H1 (cell line): ENCODE data around the gene RPL39L. TPM values are rescaled to one million over a fixed set of nuclear protein-coding genes. Genes with fewer than 3 reads are reported as not detected.

Experiments used
- CTCF ChIA-PET: fragments of 300-600 bp; sonication (Branson Sonifier 250); formaldehyde crosslinking; loops from one replicate; lab custom pipeline; 2021; ENCODE audit not compliant: partially characterized antibody; lab: Charles Lee
- POLR2A ChIA-PET: fragments of 300-600 bp; sonication (Branson Sonifier 250); formaldehyde crosslinking; loops from one replicate; lab custom pipeline; 2021; ENCODE audit warnings: inconsistent platforms; ENCODE audit not compliant: partially characterized antibody; lab: Charles Lee
- DNase-seq, 2 experiments: peaks; one replicate each; pipeline versions ENCODE4 v3.0.0 to v3.0.0-alpha.2; 2010 to 2022; ENCODE audit warnings: low spot score in 2 of 2, low read depth in 1 of 2, mixed read lengths in 1 of 2
- FAIRE-seq: peaks from 2 replicates; lab custom pipeline; 2011; peaks lifted over from hg19 to GRCh38; lab: Jason Lieb, UNC
- H2AFZ ChIP-seq: 2 replicates; pipeline ENCODE4 v1.8.1; 2012; ENCODE audit warnings: low read length, inconsistent platforms
- H2AK5ac ChIP-seq: 2 replicates; pipeline ENCODE4 v1.6.1; 2013; ENCODE audit warnings: low read depth, low read length
- H2BK120ac ChIP-seq: replicated peaks from 2 replicates; pipeline ENCODE3; 2013; ENCODE audit warnings: low read depth, low read length, inconsistent platforms
- H2BK12ac ChIP-seq: 2 replicates; pipeline ENCODE4 v1.6.1; 2013; ENCODE audit warnings: low read depth, low read length
- H2BK15ac ChIP-seq: 2 replicates; pipeline ENCODE4 v1.6.1; 2013; ENCODE audit warnings: low read length
- H2BK20ac ChIP-seq: 2 replicates; pipeline ENCODE4 v1.6.1; 2013; ENCODE audit warnings: low read length
- H2BK5ac ChIP-seq: 2 replicates; pipeline ENCODE4 v1.6.1; 2013; ENCODE audit warnings: low read depth, low read length
- H3K14ac ChIP-seq: 2 replicates; pipeline ENCODE4 v1.6.1; 2013; ENCODE audit warnings: inconsistent platforms; ENCODE audit not compliant: insufficient read length
- H3K18ac ChIP-seq: 2 replicates; pipeline ENCODE4 v1.6.1; 2013; ENCODE audit warnings: low read length; ENCODE audit errors: extremely low read depth
- H3K23ac ChIP-seq: 2 replicates; pipeline ENCODE4 v1.6.1; 2013; ENCODE audit warnings: inconsistent platforms; ENCODE audit not compliant: insufficient read length
- H3K23me2 ChIP-seq: 2 replicates; pipeline ENCODE4 v1.6.1; 2013; ENCODE audit warnings: low read depth, low read length
- H3K27ac ChIP-seq: 2 replicates; pipeline ENCODE4 v1.6.1; 2011; ENCODE audit warnings: low read depth, low read length, inconsistent platforms
- H3K27me3 ChIP-seq, 4 experiments: replicated peaks in 1 of 4; 1 replicate in 1 of 4; 2 replicates in 3 of 4; pipeline versions ENCODE4 v1.6.1 to v1.8.1; 2011 to 2013; ENCODE audit warnings: low read length in 3 of 4, mild to moderate bottlenecking in 3 of 4, inconsistent platforms in 2 of 4, mixed read lengths in 2 of 4, moderate library complexity in 1 of 4; ENCODE audit not compliant: control insufficient read depth in 3 of 4, insufficient read depth in 3 of 4; ENCODE audit errors: extremely low read depth in 1 of 4
- H3K36me3 ChIP-seq, 4 experiments: 2 replicates each; pipeline versions ENCODE4 v1.6.1 to v1.8.1; 2011 to 2013; ENCODE audit warnings: mild to moderate bottlenecking in 4 of 4, low read length in 3 of 4, moderate library complexity in 2 of 4, control low read depth in 1 of 4, inconsistent platforms in 1 of 4; ENCODE audit not compliant: insufficient read depth in 4 of 4, control insufficient read depth in 2 of 4
- H3K4ac ChIP-seq: replicated peaks from 2 replicates; pipeline ENCODE3; 2013; ENCODE audit warnings: low read length, low read depth, mixed read lengths, inconsistent platforms; ENCODE audit not compliant: insufficient read length
- H3K4me1 ChIP-seq, 4 experiments: replicated peaks in 1 of 4; 1 replicate in 1 of 4; 2 replicates in 3 of 4; pipeline versions ENCODE4 v1.6.1 to v1.8.1; 2011 to 2013; ENCODE audit warnings: low read length in 3 of 4, inconsistent platforms in 2 of 4, mixed read lengths in 1 of 4; ENCODE audit not compliant: insufficient read depth in 4 of 4, control insufficient read depth in 3 of 4
- H3K4me2 ChIP-seq, 2 experiments: 2 replicates each; pipeline versions ENCODE4 v1.6.1 to v1.8.1; 2011 to 2013; ENCODE audit warnings: low read depth in 2 of 2, low read length in 2 of 2, control low read depth in 1 of 2, inconsistent platforms in 1 of 2, mild to moderate bottlenecking in 1 of 2; ENCODE audit not compliant: insufficient read depth in 1 of 2
- H3K4me3 ChIP-seq, 4 experiments: fragments of 200-600, 300-600 bp in 1 of 4; sonication (generic), shearing (Covaris generic), sonication (Bioruptor Twin) in 1 of 4; 2 replicates each; pipeline versions ENCODE4 v1.5.1 to v1.8.1; 2011 to 2016; ENCODE audit warnings: low read length in 4 of 4, low read depth in 3 of 4, control low read depth in 2 of 4, inconsistent platforms in 2 of 4, mild to moderate bottlenecking in 2 of 4, mixed read lengths in 1 of 4, moderate library complexity in 1 of 4; ENCODE audit not compliant: insufficient read depth in 2 of 4; ENCODE audit errors: extremely low read depth in 1 of 4
- H3K56ac ChIP-seq: replicated peaks from 2 replicates; pipeline ENCODE3; 2013; ENCODE audit warnings: low read depth, mild to moderate bottlenecking, mixed read lengths, low read length, inconsistent platforms; ENCODE audit not compliant: insufficient read length
- H3K79me1 ChIP-seq: 2 replicates; pipeline ENCODE4 v1.6.1; 2013; ENCODE audit warnings: low read depth, low read length, control low read depth
- H3K79me2 ChIP-seq, 2 experiments: 2 replicates each; pipeline versions ENCODE4 v1.6.1 to v1.8.1; 2012 to 2013; ENCODE audit warnings: low read length in 2 of 2, mild to moderate bottlenecking in 2 of 2, inconsistent platforms in 1 of 2; ENCODE audit not compliant: insufficient read depth in 2 of 2, control insufficient read depth in 1 of 2
- H3K9ac ChIP-seq, 4 experiments: replicated peaks in 1 of 4; 1 replicate in 1 of 4; 2 replicates in 3 of 4; pipeline versions ENCODE4 v1.6.1 to v1.8.1; 2011 to 2013; ENCODE audit warnings: low read depth in 3 of 4, low read length in 3 of 4, control low read depth in 2 of 4, mild to moderate bottlenecking in 2 of 4, moderate library complexity in 2 of 4, inconsistent platforms in 1 of 4; ENCODE audit errors: extremely low read depth in 1 of 4
- H3K9me3 ChIP-seq, 2 experiments: 2 replicates each; pipeline versions ENCODE4 v1.6.1 to v1.8.1; 2012 to 2013; ENCODE audit warnings: mild to moderate bottlenecking in 2 of 2, moderate library complexity in 2 of 2, control low read depth in 1 of 2, inconsistent platforms in 1 of 2, low read depth in 1 of 2, low read length in 1 of 2, mixed read lengths in 1 of 2; ENCODE audit not compliant: insufficient read depth in 2 of 2
- H4K20me1 ChIP-seq, 2 experiments: replicated peaks in 1 of 2; 2 replicates each; pipeline versions ENCODE3 to v1.8.1; 2011 to 2013; ENCODE audit warnings: inconsistent platforms in 2 of 2, low read length in 2 of 2, mild to moderate bottlenecking in 1 of 2; ENCODE audit not compliant: insufficient read depth in 2 of 2, control insufficient read depth in 1 of 2
- H4K5ac ChIP-seq: 2 replicates; pipeline ENCODE4 v1.6.1; 2013; ENCODE audit warnings: low read length, low read depth, mixed read lengths, inconsistent platforms; ENCODE audit not compliant: insufficient read length
- H4K8ac ChIP-seq: 2 replicates; pipeline ENCODE4 v1.8.0; 2013; ENCODE audit warnings: mild to moderate bottlenecking, moderate library complexity, low read length, inconsistent platforms; ENCODE audit not compliant: insufficient read depth; ENCODE audit errors: extremely low read depth
- H4K91ac ChIP-seq: replicated peaks from 2 replicates; pipeline ENCODE3; 2013; ENCODE audit warnings: low read length, mixed read lengths, inconsistent platforms; ENCODE audit not compliant: insufficient read length
- ASH2L ChIP-seq: fragments of 200-600, 300-600 bp; sonication (generic); IDR thresholded peaks from one replicate; pipeline ENCODE4 v1.7.1; 2017; ENCODE audit warnings: low read length
- ATF3 ChIP-seq: IDR thresholded peaks from 2 replicates; pipeline ENCODE4 v1.6.1; 2011; ENCODE audit warnings: low read depth, mild to moderate bottlenecking, low read length; ENCODE audit not compliant: insufficient read depth
- BCL11A ChIP-seq, 2 experiments: IDR thresholded peaks; one replicate each; pipeline ENCODE4 v1.6.1; 2011; ENCODE audit warnings: low read depth in 2 of 2, low read length in 2 of 2, mild to moderate bottlenecking in 2 of 2
- CBX8 ChIP-seq: fragments of 300-800, 300-1000 bp; sonication (generic); IDR thresholded peaks from 2 replicates; pipeline ENCODE4 v1.7.1; 2016; ENCODE audit warnings: low read depth, low read length, borderline replicate concordance
- CHD1 ChIP-seq: IDR thresholded peaks from 2 replicates; pipeline ENCODE4 v1.6.1; 2012; ENCODE audit warnings: low read depth, low read length, improper control_type of control experiment
- GTF2F1 ChIP-seq: IDR thresholded peaks from 2 replicates; pipeline ENCODE4 v1.6.1; 2012; ENCODE audit warnings: low read depth, low read length, improper control_type of control experiment, borderline replicate concordance
- HDAC6 ChIP-seq: IDR thresholded peaks from one replicate; pipeline ENCODE4 v1.7.1; 2012; ENCODE audit warnings: low read depth, mild to moderate bottlenecking, inconsistent platforms, low read length, moderate library complexity
- JUN ChIP-seq: IDR thresholded peaks from 2 replicates; pipeline ENCODE4 v1.6.1; 2011; ENCODE audit warnings: low read depth, mild to moderate bottlenecking, improper control_type of control experiment, low read length
- KDM4A ChIP-seq: IDR thresholded peaks from one replicate; pipeline ENCODE4 v1.7.1; 2012; ENCODE audit warnings: low read depth, mild to moderate bottlenecking, moderate library complexity, low read length, inconsistent platforms; ENCODE audit not compliant: severe bottlenecking
- RAD21 ChIP-seq, 2 experiments: IDR thresholded peaks in 1 of 2; conservative IDR thresholded peaks in 1 of 2; 2 replicates each; pipeline ENCODE4 v1.6.1; 2011; ENCODE audit warnings: low read depth in 2 of 2, low read length in 2 of 2, improper control_type of control experiment in 1 of 2, inconsistent platforms in 1 of 2, mild to moderate bottlenecking in 1 of 2, moderate library complexity in 1 of 2
- RBBP5 ChIP-seq: IDR thresholded peaks from 2 replicates; pipeline ENCODE4 v1.7.1; 2012; ENCODE audit warnings: low read depth, mild to moderate bottlenecking, inconsistent platforms, low read length, moderate library complexity, borderline replicate concordance
- WGBS, 2 experiments: shearing (Covaris generic) in 1 of 2; methylation state at CpG; one replicate each; pipeline versions ENCODE4 v1.1.6 to v1.1.7; 2013 to 2015; ENCODE audit warnings: low lambda C conversion rate in 2 of 2, mixed read lengths in 2 of 2, inconsistent platforms in 1 of 2, low coverage in 1 of 2, missing lambda C conversion rate in 1 of 2; ENCODE audit not compliant: insufficient replicate concordance in 2 of 2, insufficient coverage in 1 of 2, insufficient read length in 1 of 2; ENCODE audit errors: extremely low coverage in 1 of 2, missing lambda C conversion rate in 1 of 2; 5-methylcytosine and 5-hydroxymethylcytosine counted together
- polyA plus RNA-seq, 7 experiments: library from polyadenylated mRNA; depleted of rRNA in 3 of 7; stranded (reverse) in 5 of 7; unstranded in 2 of 7; fragments of >200 nt in 5 of 7; fragments of 200-250 nt in 2 of 7; gene quantifications; 1 replicate in 5 of 7; 2 replicates in 1 of 7; 4 replicates in 1 of 7; pipeline versions ENCODE4 v1.2.1 to v1.2.3, GENCODE V29; 2011 to 2013; ENCODE audit warnings: missing spikeins in 2 of 7, mixed read lengths in 2 of 7
- total RNA-seq: library from RNA; stranded (reverse); fragmentation: NEBNext Ultra II Directional; extraction: Animal tissue kit (Norgen Biotek cat#: 25700); gene quantifications from 2 replicates; pipeline ENCODE4 v1.2.1, GENCODE V29; 2021

Gene RPL39L
- total and polyA plus RNA-seq, 2 of the 8 experiments (the other 6 are each of a cell fraction or from before 2014, with no cell fraction given), result 51.8 to 67.7 TPM

- H3K27me3 ChIP-seq, result no peaks in the 10 kb centered on the region
- POLR2A ChIA-PET, result interaction anchor here (0.9 to 1.8 kb wide), 7 partner anchors 11 to 117 kb away, joined by 3 to 7 read pairs (median 5); partner anchors contain the start of gene RPL39L
- no peak overlapping the region for H4K91ac ChIP-seq
- no peak overlapping the region for H4K5ac ChIP-seq
- peaks cover 0 to 2% of the 10 kb centered on the region in 2 experiments for H4K20me1 ChIP-seq
- H2AFZ ChIP-seq, result no peak overlapping the region
- no peak overlapping the region for H2BK5ac ChIP-seq
- H3K4me2 ChIP-seq, result no peak overlapping the region
- no peak overlapping the region for H3K4me3 ChIP-seq
- CTCF ChIA-PET, result interaction anchor here (0.9 to 4.1 kb wide), 5 partner anchors 12 to 517 kb away, joined by 3 to 56 read pairs (median 3); no protein-coding TSS in a partner anchor
- 74% methylated on average over 6 of the region's 6 CpGs; no CpG with 5 or more reads in 1 of the 2 experiments for WGBS, 2 experiments
- no peak overlapping the region for H2BK15ac ChIP-seq
- no peak overlapping the region for H3K9ac ChIP-seq
- no peak overlapping the region for H3K56ac ChIP-seq
- H3K23me2 ChIP-seq, result no peaks in the 10 kb centered on the region
- H2BK12ac ChIP-seq, result no peak overlapping the region
- no peak overlapping the region for H2BK120ac ChIP-seq
- peaks cover 3 to 13% (median 7%) of the 10 kb centered on the region in 4 experiments; a peak in 6 of 7 replicates for H3K4me1 ChIP-seq
- H3K79me1 ChIP-seq, result no peaks in the 10 kb centered on the region; the same call in 1 of the 2 replicates
- no peaks in the 10 kb centered on the region for H3K9me3 ChIP-seq
- no peak overlapping the region for H3K4ac ChIP-seq
- no peak overlapping the region for H3K23ac ChIP-seq
- H3K79me2 ChIP-seq, result peaks cover 0 to 2% of the 10 kb centered on the region in 2 experiments; a peak in 1 of 4 replicates
- FAIRE-seq, result no peak
- H2BK20ac ChIP-seq, result no peak overlapping the region
- DNase-seq, result no peak
- no peak overlapping the region for H3K14ac ChIP-seq
- H3K27ac ChIP-seq, result no peak overlapping the region
- no peak overlapping the region for H4K8ac ChIP-seq
- peaks cover 0 to 18% (median 3%) of the 10 kb centered on the region in 4 experiments; a peak in 2 of 8 replicates for H3K36me3 ChIP-seq
- H3K18ac ChIP-seq, result peak overlapping the region; percentile 14; the same call in 1 of the 2 replicates
- H2AK5ac ChIP-seq, result no peak overlapping the region
- TF ChIP-seq RBBP5 (no peak), HDAC6 (no peak), CBX8 (no peak), CHD1 (no peak), ASH2L (no peak), BCL11A (IDR thresholded peaks at IDR 0.05; ENCODE audit: low read depth in 2 of 2, low read length in 2 of 2) (no peak), JUN (no peak), RAD21 (IDR thresholded peaks at IDR 0.05 in 1 of 2, conservative IDR thresholded peaks at IDR 0.05 in 1 of 2; ENCODE audit: low read depth in 2 of 2, low read length in 2 of 2) (no peak), ATF3 (no peak), GTF2F1 (no peak), KDM4A (no peak)
Measured at GRCh38 chr3:187162265-187162953, 23.1 kb upstream of the RPL39L start.
